H1 (cell line): ENCODE results near the gene SBNO2. TPM values are rescaled to one million over a fixed set of nuclear protein-coding genes. Genes with fewer than 3 reads are reported as not detected.
A peak's percentile ranks its signal among the peaks of the same experiment; 100 is the strongest.

Source experiments
- CTCF ChIA-PET: fragments of 300-600 bp; sonication (Branson Sonifier 250); formaldehyde crosslinking; loops from one replicate; lab custom pipeline; 2021; ENCODE audit not compliant: partially characterized antibody; lab: Charles Lee
- POLR2A ChIA-PET: fragments of 300-600 bp; sonication (Branson Sonifier 250); formaldehyde crosslinking; loops from one replicate; lab custom pipeline; 2021; ENCODE audit warnings: inconsistent platforms; ENCODE audit not compliant: partially characterized antibody; lab: Charles Lee
- DNase-seq, 2 experiments: peaks; one replicate each; pipeline versions ENCODE4 v3.0.0 to v3.0.0-alpha.2; 2010 to 2022; ENCODE audit warnings: low spot score in 2 of 2, low read depth in 1 of 2, mixed read lengths in 1 of 2
- FAIRE-seq: peaks from 2 replicates; lab custom pipeline; 2011; peaks lifted over from hg19 to GRCh38; lab: Jason Lieb, UNC
- H2AFZ ChIP-seq: 2 replicates; pipeline ENCODE4 v1.8.1; 2012; ENCODE audit warnings: low read length, inconsistent platforms
- H2AK5ac ChIP-seq: 2 replicates; pipeline ENCODE4 v1.6.1; 2013; ENCODE audit warnings: low read depth, low read length
- H2BK120ac ChIP-seq: replicated peaks from 2 replicates; pipeline ENCODE3; 2013; ENCODE audit warnings: low read depth, low read length, inconsistent platforms
- H2BK12ac ChIP-seq: 2 replicates; pipeline ENCODE4 v1.6.1; 2013; ENCODE audit warnings: low read depth, low read length
- H2BK15ac ChIP-seq: 2 replicates; pipeline ENCODE4 v1.6.1; 2013; ENCODE audit warnings: low read length
- H2BK20ac ChIP-seq: 2 replicates; pipeline ENCODE4 v1.6.1; 2013; ENCODE audit warnings: low read length
- H2BK5ac ChIP-seq: 2 replicates; pipeline ENCODE4 v1.6.1; 2013; ENCODE audit warnings: low read depth, low read length
- H3K14ac ChIP-seq: 2 replicates; pipeline ENCODE4 v1.6.1; 2013; ENCODE audit warnings: inconsistent platforms; ENCODE audit not compliant: insufficient read length
- H3K18ac ChIP-seq: 2 replicates; pipeline ENCODE4 v1.6.1; 2013; ENCODE audit warnings: low read length; ENCODE audit errors: extremely low read depth
- H3K23ac ChIP-seq: 2 replicates; pipeline ENCODE4 v1.6.1; 2013; ENCODE audit warnings: inconsistent platforms; ENCODE audit not compliant: insufficient read length
- H3K23me2 ChIP-seq: 2 replicates; pipeline ENCODE4 v1.6.1; 2013; ENCODE audit warnings: low read depth, low read length
- H3K27ac ChIP-seq: 2 replicates; pipeline ENCODE4 v1.6.1; 2011; ENCODE audit warnings: low read depth, low read length, inconsistent platforms
- H3K27me3 ChIP-seq, 4 experiments: replicated peaks in 1 of 4; 1 replicate in 1 of 4; 2 replicates in 3 of 4; pipeline versions ENCODE4 v1.6.1 to v1.8.1; 2011 to 2013; ENCODE audit warnings: low read length in 3 of 4, mild to moderate bottlenecking in 3 of 4, inconsistent platforms in 2 of 4, mixed read lengths in 2 of 4, moderate library complexity in 1 of 4; ENCODE audit not compliant: control insufficient read depth in 3 of 4, insufficient read depth in 3 of 4; ENCODE audit errors: extremely low read depth in 1 of 4
- H3K36me3 ChIP-seq, 4 experiments: 2 replicates each; pipeline versions ENCODE4 v1.6.1 to v1.8.1; 2011 to 2013; ENCODE audit warnings: mild to moderate bottlenecking in 4 of 4, low read length in 3 of 4, moderate library complexity in 2 of 4, control low read depth in 1 of 4, inconsistent platforms in 1 of 4; ENCODE audit not compliant: insufficient read depth in 4 of 4, control insufficient read depth in 2 of 4
- H3K4ac ChIP-seq: replicated peaks from 2 replicates; pipeline ENCODE3; 2013; ENCODE audit warnings: low read length, low read depth, mixed read lengths, inconsistent platforms; ENCODE audit not compliant: insufficient read length
- H3K4me1 ChIP-seq, 4 experiments: replicated peaks in 1 of 4; 1 replicate in 1 of 4; 2 replicates in 3 of 4; pipeline versions ENCODE4 v1.6.1 to v1.8.1; 2011 to 2013; ENCODE audit warnings: low read length in 3 of 4, inconsistent platforms in 2 of 4, mixed read lengths in 1 of 4; ENCODE audit not compliant: insufficient read depth in 4 of 4, control insufficient read depth in 3 of 4
- H3K4me2 ChIP-seq, 2 experiments: 2 replicates each; pipeline versions ENCODE4 v1.6.1 to v1.8.1; 2011 to 2013; ENCODE audit warnings: low read depth in 2 of 2, low read length in 2 of 2, control low read depth in 1 of 2, inconsistent platforms in 1 of 2, mild to moderate bottlenecking in 1 of 2; ENCODE audit not compliant: insufficient read depth in 1 of 2
- H3K4me3 ChIP-seq, 4 experiments: fragments of 200-600, 300-600 bp in 1 of 4; sonication (generic), shearing (Covaris generic), sonication (Bioruptor Twin) in 1 of 4; 2 replicates each; pipeline versions ENCODE4 v1.5.1 to v1.8.1; 2011 to 2016; ENCODE audit warnings: low read length in 4 of 4, low read depth in 3 of 4, control low read depth in 2 of 4, inconsistent platforms in 2 of 4, mild to moderate bottlenecking in 2 of 4, mixed read lengths in 1 of 4, moderate library complexity in 1 of 4; ENCODE audit not compliant: insufficient read depth in 2 of 4; ENCODE audit errors: extremely low read depth in 1 of 4
- H3K56ac ChIP-seq: replicated peaks from 2 replicates; pipeline ENCODE3; 2013; ENCODE audit warnings: low read depth, mild to moderate bottlenecking, mixed read lengths, low read length, inconsistent platforms; ENCODE audit not compliant: insufficient read length
- H3K79me1 ChIP-seq: 2 replicates; pipeline ENCODE4 v1.6.1; 2013; ENCODE audit warnings: low read depth, low read length, control low read depth
- H3K79me2 ChIP-seq, 2 experiments: 2 replicates each; pipeline versions ENCODE4 v1.6.1 to v1.8.1; 2012 to 2013; ENCODE audit warnings: low read length in 2 of 2, mild to moderate bottlenecking in 2 of 2, inconsistent platforms in 1 of 2; ENCODE audit not compliant: insufficient read depth in 2 of 2, control insufficient read depth in 1 of 2
- H3K9ac ChIP-seq, 4 experiments: replicated peaks in 1 of 4; 1 replicate in 1 of 4; 2 replicates in 3 of 4; pipeline versions ENCODE4 v1.6.1 to v1.8.1; 2011 to 2013; ENCODE audit warnings: low read depth in 3 of 4, low read length in 3 of 4, control low read depth in 2 of 4, mild to moderate bottlenecking in 2 of 4, moderate library complexity in 2 of 4, inconsistent platforms in 1 of 4; ENCODE audit errors: extremely low read depth in 1 of 4
- H3K9me3 ChIP-seq, 2 experiments: 2 replicates each; pipeline versions ENCODE4 v1.6.1 to v1.8.1; 2012 to 2013; ENCODE audit warnings: mild to moderate bottlenecking in 2 of 2, moderate library complexity in 2 of 2, control low read depth in 1 of 2, inconsistent platforms in 1 of 2, low read depth in 1 of 2, low read length in 1 of 2, mixed read lengths in 1 of 2; ENCODE audit not compliant: insufficient read depth in 2 of 2
- H4K20me1 ChIP-seq, 2 experiments: replicated peaks in 1 of 2; 2 replicates each; pipeline versions ENCODE3 to v1.8.1; 2011 to 2013; ENCODE audit warnings: inconsistent platforms in 2 of 2, low read length in 2 of 2, mild to moderate bottlenecking in 1 of 2; ENCODE audit not compliant: insufficient read depth in 2 of 2, control insufficient read depth in 1 of 2
- H4K5ac ChIP-seq: 2 replicates; pipeline ENCODE4 v1.6.1; 2013; ENCODE audit warnings: low read length, low read depth, mixed read lengths, inconsistent platforms; ENCODE audit not compliant: insufficient read length
- H4K8ac ChIP-seq: 2 replicates; pipeline ENCODE4 v1.8.0; 2013; ENCODE audit warnings: mild to moderate bottlenecking, moderate library complexity, low read length, inconsistent platforms; ENCODE audit not compliant: insufficient read depth; ENCODE audit errors: extremely low read depth
- H4K91ac ChIP-seq: replicated peaks from 2 replicates; pipeline ENCODE3; 2013; ENCODE audit warnings: low read length, mixed read lengths, inconsistent platforms; ENCODE audit not compliant: insufficient read length
- ASH2L ChIP-seq: fragments of 200-600, 300-600 bp; sonication (generic); IDR thresholded peaks from one replicate; pipeline ENCODE4 v1.7.1; 2017; ENCODE audit warnings: low read length
- CEBPB ChIP-seq: IDR thresholded peaks from 2 replicates; pipeline ENCODE4 v1.6.1; 2012; ENCODE audit warnings: low read depth, low read length
- CHD2 ChIP-seq: IDR thresholded peaks from 2 replicates; pipeline ENCODE4 v1.6.1; 2012; ENCODE audit warnings: low read length, improper control_type of control experiment
- E2F6 ChIP-seq: IDR thresholded peaks from 2 replicates; pipeline ENCODE4 v1.6.1; 2012; ENCODE audit warnings: inconsistent platforms
- FOSL1 ChIP-seq: IDR thresholded peaks from 2 replicates; pipeline ENCODE4 v1.6.1; 2011; ENCODE audit warnings: mild to moderate bottlenecking, low read depth, low read length, moderate library complexity; ENCODE audit not compliant: insufficient read depth
- POU5F1 ChIP-seq: IDR thresholded peaks from 2 replicates; pipeline ENCODE4 v1.6.1; 2011; ENCODE audit warnings: low read depth, mild to moderate bottlenecking, low read length, moderate library complexity
- RBBP5 ChIP-seq: IDR thresholded peaks from 2 replicates; pipeline ENCODE4 v1.7.1; 2012; ENCODE audit warnings: low read depth, mild to moderate bottlenecking, inconsistent platforms, low read length, moderate library complexity, borderline replicate concordance
- RFX5 ChIP-seq: IDR thresholded peaks from 2 replicates; pipeline ENCODE4 v1.6.1; 2011; ENCODE audit warnings: low read depth, low read length, improper control_type of control experiment, borderline replicate concordance
- TBP ChIP-seq: IDR thresholded peaks from 2 replicates; pipeline ENCODE4 v1.6.1; 2011; ENCODE audit warnings: low read depth, low read length, improper control_type of control experiment
- TEAD4 ChIP-seq: IDR thresholded peaks from 2 replicates; pipeline ENCODE4 v1.6.1; 2012; ENCODE audit warnings: low read depth, low read length, inconsistent platforms, mixed read lengths
- YY1 ChIP-seq: IDR thresholded peaks from 2 replicates; pipeline ENCODE4 v1.6.1; 2011; ENCODE audit warnings: low read depth, mild to moderate bottlenecking, low read length
- WGBS, 2 experiments: shearing (Covaris generic) in 1 of 2; methylation state at CpG; one replicate each; pipeline versions ENCODE4 v1.1.6 to v1.1.7; 2013 to 2015; ENCODE audit warnings: low lambda C conversion rate in 2 of 2, mixed read lengths in 2 of 2, inconsistent platforms in 1 of 2, low coverage in 1 of 2, missing lambda C conversion rate in 1 of 2; ENCODE audit not compliant: insufficient replicate concordance in 2 of 2, insufficient coverage in 1 of 2, insufficient read length in 1 of 2; ENCODE audit errors: extremely low coverage in 1 of 2, missing lambda C conversion rate in 1 of 2; 5-methylcytosine and 5-hydroxymethylcytosine counted together
- polyA plus RNA-seq, 7 experiments: library from polyadenylated mRNA; depleted of rRNA in 3 of 7; stranded (reverse) in 5 of 7; unstranded in 2 of 7; fragments of >200 nt in 5 of 7; fragments of 200-250 nt in 2 of 7; gene quantifications; 1 replicate in 5 of 7; 2 replicates in 1 of 7; 4 replicates in 1 of 7; pipeline versions ENCODE4 v1.2.1 to v1.2.3, GENCODE V29; 2011 to 2013; ENCODE audit warnings: missing spikeins in 2 of 7, mixed read lengths in 2 of 7
- total RNA-seq: library from RNA; stranded (reverse); fragmentation: NEBNext Ultra II Directional; extraction: Animal tissue kit (Norgen Biotek cat#: 25700); gene quantifications from 2 replicates; pipeline ENCODE4 v1.2.1, GENCODE V29; 2021

The SBNO2 gene
- total and polyA plus RNA-seq, 2 of the 8 experiments (the other 6 are each of a cell fraction or from before 2014, with no cell fraction given): 12.2 to 31.4 TPM

DNA sequence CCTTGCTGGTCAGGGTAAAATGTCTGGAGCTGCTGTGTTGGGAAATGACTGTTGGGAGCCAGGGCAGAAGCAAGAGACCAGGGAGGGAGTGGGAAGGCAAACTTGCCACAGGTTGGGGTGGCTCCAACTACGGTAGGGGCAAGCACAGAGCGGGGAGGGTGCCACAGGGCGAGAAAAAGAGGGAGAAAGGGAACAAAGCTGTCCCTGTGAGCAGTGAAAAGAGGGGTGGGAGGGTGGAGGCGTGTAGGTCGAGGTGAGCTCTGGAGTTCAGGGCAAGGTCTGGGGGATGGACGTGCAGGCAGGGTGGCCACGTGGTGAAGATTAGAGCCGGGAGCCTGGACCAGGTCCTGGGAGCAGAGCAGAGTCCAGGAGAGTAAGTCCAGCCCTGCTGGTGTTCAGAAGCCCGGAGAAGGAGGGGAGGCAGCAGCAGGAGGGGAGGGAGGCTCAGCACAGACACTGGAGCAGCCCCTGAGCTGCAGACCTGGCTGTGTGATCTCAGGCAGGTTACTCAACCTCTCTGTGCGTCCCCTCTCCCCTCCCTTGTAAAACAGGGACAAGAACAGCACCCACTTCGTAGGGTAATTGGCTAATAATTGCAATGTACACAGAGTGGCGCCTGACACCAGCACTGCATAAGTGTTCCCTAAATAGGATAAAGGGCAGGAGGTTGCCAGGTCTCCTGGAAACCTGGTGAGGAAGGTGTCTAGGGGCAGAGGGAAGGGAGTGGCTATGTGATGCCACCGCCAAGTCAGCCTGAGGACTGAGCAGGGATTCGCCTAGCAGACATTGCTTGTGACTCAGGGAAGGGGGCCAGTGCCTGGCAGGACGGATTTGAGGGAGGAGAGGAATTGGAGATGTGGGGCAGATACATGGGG lies 75.7 kb downstream of the SBNO2 start:
- POLR2A ChIA-PET: interaction anchor here (0.6 to 3.0 kb wide), 9 partner anchors 10 to 171 kb away, joined by 3 to 13 read pairs (median 5); partner anchors contain the start of gene CIRBP
- no peak overlapping the region for H3K4me2 ChIP-seq
- CTCF ChIA-PET: interaction anchor here (0.9 to 1.8 kb wide), 4 partner anchors 8 to 33 kb away, joined by 3 to 6 read pairs (median 5); no protein-coding TSS in a partner anchor
- TF ChIP-seq FOSL1 (no peak), TBP (no peak), ASH2L (no peak), TEAD4 (no peak), YY1 (no peak), E2F6 (no peak), RFX5 (no peak), CHD2 (no peak), CEBPB (no peak), POU5F1 (no peak), RBBP5 (no peak)

More for the DNA sequence above, 75.7 kb downstream of the SBNO2 start:
- H2BK120ac ChIP-seq: no peak overlapping the region
- H3K9ac ChIP-seq: no peak overlapping the region; a peak in 1 of 7 replicates
- H2AK5ac ChIP-seq: peak overlapping the region; percentile 86; the same call in 1 of the 2 replicates
- DNase-seq: no peak
- peaks cover 8 to 16% of the 10 kb centered on the region in 2 experiments for H3K79me2 ChIP-seq
- H3K14ac ChIP-seq: no peak overlapping the region
- no peak overlapping the region for H3K18ac ChIP-seq
- H2BK15ac ChIP-seq: peak overlapping the region; percentile 61
- H3K23me2 ChIP-seq: peaks cover 5% of the 10 kb centered on the region
- H3K9me3 ChIP-seq: no peaks in the 10 kb centered on the region
- H3K27ac ChIP-seq: no peak overlapping the region
- peaks cover 8 to 9% of the 10 kb centered on the region in 2 experiments for H4K20me1 ChIP-seq
- WGBS, 2 experiments: 81% methylated on average over 15 of the region's 15 CpGs; no CpG with 5 or more reads in 1 of the 2 experiments
- no peak overlapping the region for H4K5ac ChIP-seq
- 0 out of 2 replicates have a peak overlapping the region, but pooled peaks have one; percentile 60 for H2BK12ac ChIP-seq
- 0 out of 2 replicates have a peak overlapping the region, but pooled peaks have one; percentile 24 for H2BK5ac ChIP-seq
- H3K4me1 ChIP-seq: peaks cover 4 to 21% (median 9%) of the 10 kb centered on the region in 4 experiments
- H4K8ac ChIP-seq: no peak overlapping the region
- H3K23ac ChIP-seq: no peak overlapping the region
- peaks cover 11% of the 10 kb centered on the region; the same call in 1 of the 2 replicates for H3K79me1 ChIP-seq
- peaks cover 0 to 4% (median 1%) of the 10 kb centered on the region in 4 experiments; a peak in 2 of 8 replicates for H3K36me3 ChIP-seq
- H3K27me3 ChIP-seq: 0 out of 7 replicates have a peak, but pooled peaks cover 0 to 2% (median 0%) of the 10 kb centered on the region in 4 experiments
- no peak overlapping the region for H3K4me3 ChIP-seq
- peak overlapping the region; percentile 13 for H3K4ac ChIP-seq
- H4K91ac ChIP-seq: peak overlapping the region; percentile 7
- H2AFZ ChIP-seq: no peak overlapping the region
- no peak overlapping the region for H3K56ac ChIP-seq
- no peak for FAIRE-seq
- H2BK20ac ChIP-seq: peak overlapping the region; percentile 72; the same call in 1 of the 2 replicates
